Caco-2 (cell line): ENCODE data around the gene PRDM5. TPM values are rescaled to one million over a fixed set of nuclear protein-coding genes. Genes with fewer than 3 reads are reported as not detected.

Experiments used
- BruUV-seq: library from RNA; stranded (reverse); fragments of 400-500 nt; replicated peaks from 2 replicates; lab custom pipeline; 2021; lab: Mats Ljungman, UMichigan
- CTCF ChIA-PET: fragments of 300-600 bp; sonication (Branson Sonifier 250); formaldehyde crosslinking; loops from one replicate; lab custom pipeline; 2022; ENCODE audit warnings: antibody characterized with exemption; lab: Charles Lee
- POLR2A ChIA-PET: fragments of 300-600 bp; sonication (Branson Sonifier 250); formaldehyde crosslinking; loops from one replicate; lab custom pipeline; 2022; ENCODE audit warnings: antibody characterized with exemption; lab: Charles Lee
- DNase-seq, 2 experiments: peaks; one replicate each; pipeline versions ENCODE4 v3.0.0 to v3.0.0-alpha.2; 2020 to 2022
- H3K27me3 ChIP-seq: replicated peaks from 2 replicates; pipeline ENCODE4 v1.6.0; 2011; ENCODE audit warnings: low read length; ENCODE audit not compliant: control insufficient read depth, insufficient read depth
- H3K36me3 ChIP-seq: 2 replicates; pipeline ENCODE4 v1.5.1; 2011; ENCODE audit warnings: low read length; ENCODE audit not compliant: control insufficient read depth, insufficient read depth
- H3K4me1 ChIP-seq: fragments of 250-450 bp; sonication (Bioruptor Pico); 2 replicates; pipeline ENCODE4 v1.5.1; 2020; ENCODE audit warnings: mild to moderate bottlenecking
- H3K4me3 ChIP-seq: 2 replicates; pipeline ENCODE4 v1.5.1; 2011; ENCODE audit warnings: low read depth, mild to moderate bottlenecking, control low read depth, low read length
- H3K9me3 ChIP-seq: fragments of 250-450 bp; sonication (Bioruptor Pico); 2 replicates; pipeline ENCODE4 v1.5.1; 2020; ENCODE audit warnings: mild to moderate bottlenecking, moderate library complexity
- H3K27ac Mint-ChIP-seq: one replicate; pipeline ENCODE4 v1.8.0; 2022; ENCODE audit warnings: mixed read lengths; ENCODE audit not compliant: unreplicated experiment
- H3K27me3 Mint-ChIP-seq: one replicate; pipeline ENCODE4 v1.8.0; 2022; ENCODE audit warnings: mixed read lengths; ENCODE audit not compliant: insufficient read depth, unreplicated experiment
- H3K36me3 Mint-ChIP-seq: one replicate; pipeline ENCODE4 v1.8.0; 2022; ENCODE audit warnings: mild to moderate bottlenecking, mixed read lengths; ENCODE audit not compliant: insufficient read depth, unreplicated experiment
- H3K4me1 Mint-ChIP-seq: one replicate; pipeline ENCODE4 v1.8.0; 2022; ENCODE audit warnings: low read depth, mixed read lengths; ENCODE audit not compliant: unreplicated experiment
- H3K4me3 Mint-ChIP-seq: one replicate; pipeline ENCODE4 v1.8.0; 2022; ENCODE audit warnings: mild to moderate bottlenecking, moderate library complexity, mixed read lengths; ENCODE audit not compliant: unreplicated experiment
- H3K9me3 Mint-ChIP-seq: one replicate; pipeline ENCODE4 v1.8.0; 2022; ENCODE audit warnings: mixed read lengths; ENCODE audit not compliant: unreplicated experiment
- intact Hi-C: fragments of 100-400 bp; cut with micrococcal nuclease; formaldehyde crosslinking; loops from one replicate; pipeline ENCODE4 v1.10.0; 2022; ENCODE audit not compliant: unreplicated experiment
- total RNA-seq: library from RNA; stranded (reverse); gene quantifications from 2 replicates; pipeline ENCODE4 v1.2.3, GENCODE V29; 2022
- TF ChIP-seq, protein P1 (sequence below), 2 experiments: fragments of 200-600 bp in 1 of 2; IDR thresholded peaks; 1 replicate in 1 of 2; 2 replicates in 1 of 2; pipeline versions ENCODE4 v1.5.1 to v1.8.0; 2011 to 2022; ENCODE audit warnings: antibody characterized with exemption in 1 of 2, control low read depth in 1 of 2, inconsistent platforms in 1 of 2, low read depth in 1 of 2, low read length in 1 of 2, mild to moderate bottlenecking in 1 of 2, moderate library complexity in 1 of 2; ENCODE audit not compliant: insufficient read depth in 1 of 2, severe bottlenecking in 1 of 2, unreplicated experiment in 1 of 2

Gene PRDM5
- total RNA-seq, 1 experiment from 2014 or later: 14.3 TPM

DNA sequence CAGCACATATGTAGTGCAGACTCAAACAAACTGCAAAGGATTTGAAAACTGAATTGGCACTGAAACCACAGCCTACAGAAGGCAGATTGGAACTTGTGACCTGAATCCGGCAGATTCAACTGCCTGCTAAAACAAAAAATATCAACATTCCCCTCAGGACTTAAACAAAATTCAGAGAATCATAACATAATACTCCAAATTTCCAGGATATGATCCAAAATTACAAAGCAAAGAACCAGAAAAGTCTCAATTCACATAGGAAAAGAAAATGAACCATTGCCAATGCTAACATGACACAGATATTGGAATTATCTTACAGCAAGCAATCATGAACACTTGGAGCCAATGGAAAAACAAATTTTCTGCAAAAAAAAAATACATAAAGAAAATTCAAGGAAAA, 250.4 kb downstream of the PRDM5 start:
- Mint-ChIP-seq H3K36me3 (no peaks in the 10 kb centered on the region), H3K4me1 (no peaks in the 10 kb centered on the region), H3K27me3 (no peaks in the 10 kb centered on the region), H3K27ac (no peak overlapping the region), H3K9me3 (peaks cover 3% of the 10 kb centered on the region), H3K4me3 (no peak overlapping the region)
- intact Hi-C loops: no loop called here
- POLR2A ChIA-PET: interaction anchor here (0.7 kb wide), 1 partner anchor 266 kb away, joined by 3 read pairs; no protein-coding TSS in a partner anchor
- no TSS peak for BruUV-seq
- DNase-seq: no peak
- CTCF ChIA-PET: no interaction called here
- Histone ChIP-seq H3K27me3 (no peaks in the 10 kb centered on the region), H3K4me1 (no peaks in the 10 kb centered on the region), H3K4me3 (no peak overlapping the region), H3K9me3 (no peaks in the 10 kb centered on the region; the same call in 1 of the 2 replicates), H3K36me3 (no peaks in the 10 kb centered on the region)
- TF ChIP-seq, protein P1, sequence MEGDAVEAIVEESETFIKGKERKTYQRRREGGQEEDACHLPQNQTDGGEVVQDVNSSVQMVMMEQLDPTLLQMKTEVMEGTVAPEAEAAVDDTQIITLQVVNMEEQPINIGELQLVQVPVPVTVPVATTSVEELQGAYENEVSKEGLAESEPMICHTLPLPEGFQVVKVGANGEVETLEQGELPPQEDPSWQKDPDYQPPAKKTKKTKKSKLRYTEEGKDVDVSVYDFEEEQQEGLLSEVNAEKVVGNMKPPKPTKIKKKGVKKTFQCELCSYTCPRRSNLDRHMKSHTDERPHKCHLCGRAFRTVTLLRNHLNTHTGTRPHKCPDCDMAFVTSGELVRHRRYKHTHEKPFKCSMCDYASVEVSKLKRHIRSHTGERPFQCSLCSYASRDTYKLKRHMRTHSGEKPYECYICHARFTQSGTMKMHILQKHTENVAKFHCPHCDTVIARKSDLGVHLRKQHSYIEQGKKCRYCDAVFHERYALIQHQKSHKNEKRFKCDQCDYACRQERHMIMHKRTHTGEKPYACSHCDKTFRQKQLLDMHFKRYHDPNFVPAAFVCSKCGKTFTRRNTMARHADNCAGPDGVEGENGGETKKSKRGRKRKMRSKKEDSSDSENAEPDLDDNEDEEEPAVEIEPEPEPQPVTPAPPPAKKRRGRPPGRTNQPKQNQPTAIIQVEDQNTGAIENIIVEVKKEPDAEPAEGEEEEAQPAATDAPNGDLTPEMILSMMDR (IDR thresholded peaks at IDR 0.05; ENCODE audit: insufficient read depth in 1 of 2, low read depth in 1 of 2, low read length in 1 of 2, severe bottlenecking in 1 of 2, unreplicated experiment in 1 of 2): no peak

DNA sequence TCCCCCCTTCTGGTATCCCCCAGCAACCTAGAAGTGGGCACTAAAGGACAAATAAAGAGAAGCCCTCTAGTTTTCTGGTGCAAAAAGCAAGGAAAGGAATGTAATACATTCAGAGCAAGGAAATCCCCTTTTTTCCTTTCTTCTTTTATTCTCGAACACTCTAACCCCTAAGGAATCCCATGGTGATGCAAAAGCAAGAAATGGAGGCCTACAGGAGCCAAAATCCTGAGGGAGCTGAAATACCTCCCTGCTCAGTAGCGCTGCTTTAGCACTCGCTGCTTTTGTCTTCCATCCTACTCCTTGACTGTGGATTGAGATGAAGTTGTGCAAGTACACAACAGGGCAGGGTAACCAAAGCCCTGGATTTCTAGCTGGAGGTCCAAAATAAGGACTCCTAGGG, 251.0 kb downstream of the PRDM5 start:
- BruUV-seq: no TSS peak
- no peaks in the 10 kb centered on the region for H3K4me1 Mint-ChIP-seq
- no peaks in the 10 kb centered on the region for H3K27me3 ChIP-seq
- H3K4me1 ChIP-seq: no peaks in the 10 kb centered on the region
- ChIA-PET POLR2A (no interaction called here), CTCF (no interaction called here)
- DNase-seq: no peak
- no peaks in the 10 kb centered on the region for H3K27me3 Mint-ChIP-seq
- no peaks in the 10 kb centered on the region for H3K36me3 Mint-ChIP-seq
- H3K9me3 ChIP-seq: no peaks in the 10 kb centered on the region; the same call in 1 of the 2 replicates
- H3K4me3 ChIP-seq: no peak overlapping the region
- H3K27ac Mint-ChIP-seq: no peak overlapping the region
- no peaks in the 10 kb centered on the region for H3K36me3 ChIP-seq
- intact Hi-C loops: no loop called here
- no peak overlapping the region for H3K4me3 Mint-ChIP-seq
- no peaks in the 10 kb centered on the region for H3K9me3 Mint-ChIP-seq
- TF ChIP-seq, protein P1 (IDR thresholded peaks at IDR 0.05; ENCODE audit: insufficient read depth in 1 of 2, low read depth in 1 of 2, low read length in 1 of 2, severe bottlenecking in 1 of 2, unreplicated experiment in 1 of 2): no peak

DNA sequence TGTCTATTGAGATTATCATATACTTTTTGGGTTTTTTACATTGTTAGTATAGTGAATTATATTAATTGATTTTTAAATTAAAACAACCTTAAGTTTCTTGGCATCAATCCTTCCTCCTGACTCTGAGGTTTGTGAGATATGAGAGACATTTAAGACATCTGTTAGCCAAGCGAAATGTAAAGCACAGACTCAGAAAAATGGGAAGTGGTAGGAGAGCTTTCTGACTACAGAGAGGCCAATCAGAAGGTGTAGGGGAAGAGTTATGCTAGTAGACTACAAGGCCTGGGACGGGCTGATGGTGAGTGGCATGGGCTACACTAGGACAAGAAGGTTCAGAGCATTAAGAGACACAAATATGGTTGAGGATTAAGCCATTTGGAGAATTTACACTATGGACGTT, 255.4 kb downstream of the PRDM5 start:
- CTCF ChIA-PET: no interaction called here
- BruUV-seq: no TSS peak
- intact Hi-C loops: no loop called here
- no peak overlapping the region for H3K27ac Mint-ChIP-seq
- no peaks in the 10 kb centered on the region for H3K27me3 ChIP-seq
- H3K36me3 ChIP-seq: no peaks in the 10 kb centered on the region
- H3K9me3 Mint-ChIP-seq: no peaks in the 10 kb centered on the region
- no peaks in the 10 kb centered on the region for H3K4me1 Mint-ChIP-seq
- no peak overlapping the region for H3K4me3 Mint-ChIP-seq
- no peaks in the 10 kb centered on the region for H3K4me1 ChIP-seq
- H3K27me3 Mint-ChIP-seq: no peaks in the 10 kb centered on the region
- POLR2A ChIA-PET: no interaction called here
- H3K36me3 Mint-ChIP-seq: no peaks in the 10 kb centered on the region
- no peaks in the 10 kb centered on the region for H3K9me3 ChIP-seq
- TF ChIP-seq, protein P1 (IDR thresholded peaks at IDR 0.05; ENCODE audit: insufficient read depth in 1 of 2, low read depth in 1 of 2, low read length in 1 of 2, severe bottlenecking in 1 of 2, unreplicated experiment in 1 of 2): no peak
- H3K4me3 ChIP-seq: no peak overlapping the region
- no peak for DNase-seq
